Suprapubic skin (tissue), 4 donors: ENCODE measurements around the gene ACAD9. TPM values are rescaled to one million over a fixed set of nuclear protein-coding genes. Genes with fewer than 3 reads are reported as not detected.

Experiments used
- DNase-seq, 2 donors: peaks; one replicate each; pipeline ENCODE4 v3.0.0-alpha.2; 2019; ENCODE audit warnings: low spot score in 2 of 2
- H3K27ac ChIP-seq: fragments of 200-600 bp; sonication (generic); one replicate; pipeline ENCODE4 v1.5.1; 2019
- H3K27me3 ChIP-seq: fragments of 200-600 bp; sonication (generic); one replicate; pipeline ENCODE4 v1.5.1; 2019
- H3K36me3 ChIP-seq: fragments of 200-600 bp; sonication (generic); one replicate; pipeline ENCODE4 v1.5.1; 2019
- H3K4me1 ChIP-seq: fragments of 200-600 bp; sonication (generic); one replicate; pipeline ENCODE4 v1.5.1; 2019
- H3K4me3 ChIP-seq: fragments of 200-600 bp; sonication (generic); one replicate; pipeline ENCODE4 v1.5.1; 2019; ENCODE audit warnings: mild to moderate bottlenecking
- H3K9me3 ChIP-seq: fragments of 200-600 bp; sonication (generic); one replicate; pipeline ENCODE4 v1.5.1; 2019
- CTCF ChIP-seq, 2 donors: fragments of 200-600 bp in 1 of 2; fragments of 450-650 bp in 1 of 2; sonication (generic) in 1 of 2; IDR thresholded peaks; one replicate each; pipeline ENCODE4 v1.5.1; 2016 to 2019; ENCODE audit warnings: antibody characterized with exemption in 2 of 2, mild to moderate bottlenecking in 1 of 2, moderate library complexity in 1 of 2
- EP300 ChIP-seq: sonication (generic); formaldehyde crosslinking; IDR thresholded peaks from one replicate; pipeline ENCODE4 v1.6.1; 2017; ENCODE audit warnings: antibody characterized with exemption
- POLR2A ChIP-seq, 2 donors: fragments of 450-650 bp; IDR thresholded peaks; one replicate each; pipeline ENCODE4 v1.6.1; 2017; ENCODE audit warnings: antibody characterized with exemption in 2 of 2, mild to moderate bottlenecking in 2 of 2, moderate library complexity in 2 of 2
- POLR2AphosphoS5 ChIP-seq, 3 donors: sonication (generic); formaldehyde crosslinking; IDR thresholded peaks; one replicate each; pipeline ENCODE4 v1.6.1; 2017; ENCODE audit warnings: antibody characterized with exemption in 3 of 3
- WGBS: methylation state at CpG from one replicate; pipeline ENCODE4 v1.1.5; 2018; 5-methylcytosine and 5-hydroxymethylcytosine counted together
- total RNA-seq, 4 donors: library from RNA; depleted of rRNA; stranded (reverse); fragments of >200 nt; gene quantifications; one replicate each; pipeline ENCODE4 v1.1.0, GENCODE V29; 2016

ACAD9 gene
- total RNA-seq, 4 donors from 2014 or later = 118 to 164 (median 138) TPM

DNA sequence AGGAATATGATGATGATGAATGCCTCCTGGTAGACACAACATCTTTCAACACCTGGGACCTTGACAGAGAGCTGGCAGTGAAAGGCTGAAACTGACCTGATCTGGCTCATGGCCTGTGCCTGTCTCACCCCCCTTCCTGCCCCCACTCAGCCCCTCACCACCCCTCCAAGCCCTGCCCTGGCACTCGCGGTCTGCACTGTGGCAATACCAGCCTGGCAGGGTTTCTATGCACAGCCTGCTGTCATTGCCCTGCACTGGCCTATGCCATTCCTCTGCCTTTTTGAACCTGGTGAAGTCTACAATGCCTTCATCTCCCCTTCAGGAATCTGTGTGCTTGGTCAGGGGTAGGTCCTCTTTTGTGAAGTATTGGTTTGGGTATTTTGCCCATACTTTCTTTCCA lies 56.5 kb downstream of the ACAD9 start:
- H3K9me3 ChIP-seq = no peaks in the 10 kb centered on the region
- DNase-seq = peak in 1 of 2 donors; percentile 26
- H3K4me3 ChIP-seq = no peak overlapping the region
- WGBS = 46% methylated on average over 2 of the region's 2 CpGs
- TF ChIP-seq POLR2A (IDR thresholded peaks at IDR 0.05) = no peak
- TF ChIP-seq CTCF (IDR thresholded peaks at IDR 0.05) = no peak
- no peak for TF ChIP-seq EP300
- TF ChIP-seq POLR2AphosphoS5 (IDR thresholded peaks at IDR 0.05) = no peak
- H3K36me3 ChIP-seq = no peaks in the 10 kb centered on the region
- no peak overlapping the region for H3K27ac ChIP-seq
- H3K27me3 ChIP-seq = no peaks in the 10 kb centered on the region
- H3K4me1 ChIP-seq = peaks cover 4% of the 10 kb centered on the region

DNA sequence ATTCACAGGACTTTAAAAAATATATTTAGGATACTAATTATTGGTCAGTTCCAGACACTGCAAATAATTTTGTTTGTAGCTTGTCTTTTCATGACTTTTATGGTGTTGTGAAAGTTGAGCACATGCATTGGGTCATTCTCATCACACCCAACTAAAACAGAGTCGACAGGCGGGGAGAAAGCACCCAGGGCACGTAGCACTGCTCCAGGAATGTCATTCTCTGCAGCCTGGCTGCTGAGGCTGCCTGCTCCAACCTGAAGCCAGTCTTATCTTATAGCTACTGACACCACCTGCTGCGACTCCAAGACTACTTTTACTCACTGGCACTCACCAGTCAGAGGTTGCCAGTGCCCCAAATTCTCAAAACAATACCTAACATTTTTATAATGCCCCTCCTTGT lies 56.9 kb downstream of the ACAD9 start:
- TF ChIP-seq CTCF (IDR thresholded peaks at IDR 0.05) (no peak), POLR2A (IDR thresholded peaks at IDR 0.05) (no peak), EP300 (no peak), POLR2AphosphoS5 (IDR thresholded peaks at IDR 0.05) (no peak)
- WGBS = 38% methylated on average over 4 of the region's 4 CpGs
- H3K4me3 ChIP-seq = no peak overlapping the region
- H3K27ac ChIP-seq = no peak overlapping the region
- no peaks in the 10 kb centered on the region for H3K9me3 ChIP-seq
- H3K36me3 ChIP-seq = no peaks in the 10 kb centered on the region
- H3K27me3 ChIP-seq = no peaks in the 10 kb centered on the region
- DNase-seq = peak in 1 of 2 donors; percentile 15
- H3K4me1 ChIP-seq = peaks cover 4% of the 10 kb centered on the region

- no peaks in the 10 kb centered on the region for H3K36me3 ChIP-seq
- H3K9me3 ChIP-seq = no peaks in the 10 kb centered on the region
- peaks cover 4% of the 10 kb centered on the region for H3K4me1 ChIP-seq
- WGBS = 94% methylated on average over 1 of the region's 1 CpG
- DNase-seq = no peak
- H3K27me3 ChIP-seq = no peaks in the 10 kb centered on the region
- H3K27ac ChIP-seq = no peak overlapping the region
- no peak for TF ChIP-seq CTCF (IDR thresholded peaks at IDR 0.05)
- no peak for TF ChIP-seq POLR2AphosphoS5 (IDR thresholded peaks at IDR 0.05)
- TF ChIP-seq EP300 = no peak
- no peak for TF ChIP-seq POLR2A (IDR thresholded peaks at IDR 0.05)
- no peak overlapping the region for H3K4me3 ChIP-seq
Observed at GRCh38 chr3:128940252-128940651, 60.8 kb downstream of the ACAD9 start.

GRCh38 chr3:128942161-128942952 lies 62.9 kb downstream of the ACAD9 start:
- WGBS = 79% methylated on average over 11 of the region's 15 CpGs
- peak in 1 of 2 donors; percentile 63 for DNase-seq
- TF ChIP-seq EP300 (no peak), CTCF (IDR thresholded peaks at IDR 0.05) (no peak), POLR2AphosphoS5 (IDR thresholded peaks at IDR 0.05) (no peak), POLR2A (IDR thresholded peaks at IDR 0.05) (no peak)

DNA sequence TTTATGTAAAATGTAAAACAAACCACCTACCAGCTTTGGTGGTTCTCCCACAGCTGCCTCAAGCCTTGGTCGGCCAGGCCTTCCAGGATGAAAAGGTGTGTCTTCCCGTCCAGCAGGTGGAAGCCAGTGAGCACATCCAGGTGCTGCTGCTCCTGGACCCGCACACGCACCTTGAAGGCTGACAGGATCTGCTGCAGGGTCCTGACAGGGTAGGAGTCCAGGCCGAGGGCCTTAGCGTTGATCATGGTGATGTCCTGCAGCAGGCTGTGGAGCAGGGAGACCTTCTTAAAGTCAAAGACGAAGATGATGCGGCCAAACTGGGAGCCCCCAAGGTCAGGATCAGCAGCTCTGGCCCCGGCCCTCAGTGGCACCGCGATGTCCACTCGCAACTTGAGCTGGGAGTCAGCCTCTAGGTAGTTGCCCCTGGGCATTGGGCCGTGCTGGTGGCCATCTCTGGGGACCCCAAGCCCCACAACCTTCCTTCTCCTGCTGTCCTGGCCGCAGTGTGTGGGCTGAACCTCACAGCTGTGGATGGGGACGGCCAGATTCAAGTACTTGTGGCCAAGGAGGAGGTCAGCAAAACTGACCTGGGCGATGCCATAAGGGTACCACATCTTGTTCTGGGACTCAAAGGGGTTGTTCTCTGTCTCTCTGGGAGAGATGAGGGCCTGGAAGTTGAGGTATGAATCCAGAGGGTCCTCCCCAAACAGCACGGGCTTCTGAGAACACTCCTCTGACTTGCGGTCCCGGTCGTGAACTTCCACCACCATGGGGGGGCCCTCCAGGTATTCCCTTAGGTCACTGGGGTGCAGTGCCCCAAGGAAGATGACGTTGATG lies 65.8 kb downstream of the ACAD9 start:
- H3K9me3 ChIP-seq = no peaks in the 10 kb centered on the region
- peak in 1 of 2 donors; percentile 70 for DNase-seq
- WGBS = 90% methylated on average over 6 of the region's 21 CpGs
- H3K4me1 ChIP-seq = no peaks in the 10 kb centered on the region
- no peak overlapping the region for H3K27ac ChIP-seq
- no peak overlapping the region for H3K4me3 ChIP-seq
- TF ChIP-seq EP300 = no peak
- no peak for TF ChIP-seq CTCF (IDR thresholded peaks at IDR 0.05)
- no peak for TF ChIP-seq POLR2AphosphoS5 (IDR thresholded peaks at IDR 0.05)
- no peak for TF ChIP-seq POLR2A (IDR thresholded peaks at IDR 0.05)
- H3K27me3 ChIP-seq = no peaks in the 10 kb centered on the region
- no peaks in the 10 kb centered on the region for H3K36me3 ChIP-seq

More at GRCh38 chr3:128942161-128942952, 62.9 kb downstream of the ACAD9 start:
- Histone ChIP-seq H3K9me3 (no peaks in the 10 kb centered on the region), H3K27me3 (no peaks in the 10 kb centered on the region), H3K4me1 (no peaks in the 10 kb centered on the region), H3K4me3 (no peak overlapping the region), H3K36me3 (no peaks in the 10 kb centered on the region), H3K27ac (no peak overlapping the region)
